GM10266 (cell line): ENCODE data around the gene OR8G5.

ENCODE experiments used
- DNase-seq: peaks from one replicate; pipeline ENCODE4 v3.0.0; 2012; ENCODE audit errors: extremely low spot score
- CTCF ChIP-seq: IDR thresholded peaks from 2 replicates; pipeline ENCODE4 v1.5.1; 2012; ENCODE audit warnings: mild to moderate bottlenecking, low read depth; ENCODE audit not compliant: control insufficient read depth, insufficient read depth; ENCODE audit errors: missing control alignments

Gene OR8G5

GRCh38 chr11:124296016-124296415 lies 39.8 kb downstream of the OR8G5 start:
- no peak for DNase-seq
- TF ChIP-seq CTCF: no peak

GRCh38 chr11:124297921-124298320 lies 41.7 kb downstream of the OR8G5 start:
- DNase-seq: no peak
- TF ChIP-seq CTCF: no peak

GRCh38 chr11:124301548-124301947 lies 45.4 kb downstream of the OR8G5 start:
- TF ChIP-seq CTCF: no peak
- DNase-seq: no peak

- TF ChIP-seq CTCF: no peak
- DNase-seq: no peak
These were observed 46.4 kb downstream of the OR8G5 start for GRCh38 chr11:124302347-124303125.

- TF ChIP-seq CTCF: no peak
These were observed 50.9 kb downstream of the OR8G5 start for GRCh38 chr11:124307093-124307492.

GRCh38 chr11:124310721-124311120 lies 54.5 kb downstream of the OR8G5 start:
- no peak for DNase-seq
- no peak for TF ChIP-seq CTCF

More at GRCh38 chr11:124307093-124307492, 50.9 kb downstream of the OR8G5 start:
- no peak for DNase-seq

- no peak for DNase-seq
- TF ChIP-seq CTCF: no peak
These were observed 55.1 kb downstream of the OR8G5 start for GRCh38 chr11:124311269-124311668.
